Measurements from ENCODE around the gene PSMB10.
"Not testable (repeated sequence)": the region's sequence is repeated elsewhere in the genome, so short reads cannot be mapped to it uniquely, and the experiment has no call there.

DNA sequence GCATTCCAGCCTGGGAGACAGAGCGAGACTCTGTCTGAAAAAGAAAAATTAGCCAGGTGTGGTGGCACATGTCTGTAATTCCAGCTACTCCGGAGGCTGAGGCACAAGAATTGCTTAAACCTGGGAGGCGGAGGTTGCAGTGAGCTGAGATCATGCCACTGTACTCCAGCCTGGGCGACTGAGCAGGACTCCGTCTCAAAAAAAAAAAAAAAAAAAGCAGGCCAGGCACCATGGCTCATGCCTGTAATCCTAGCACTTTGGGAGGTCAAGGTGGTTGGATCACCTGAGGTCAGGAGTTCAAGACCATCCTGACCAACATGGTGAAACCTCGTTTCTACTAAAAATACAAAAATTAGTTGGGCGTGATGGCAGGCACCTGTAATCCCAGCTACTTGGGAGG lies 35.6 kb upstream of the PSMB10 start:
- TF ChIP-seq CTCF, POLR2A (IDR thresholded peaks at IDR 0.05): not testable (repeated sequence)

Measured in body of pancreas (tissue), 4 donors.